Right lung (tissue), 5 donors: ENCODE data around the gene VWCE. TPM values are rescaled to one million over a fixed set of nuclear protein-coding genes. Genes with fewer than 3 reads are reported as not detected.
"Not testable (repeated sequence)": the region's sequence is repeated elsewhere in the genome, so short reads cannot be mapped to it uniquely, and the experiment has no call there.

ENCODE experiments used
- DNase-seq, 2 donors: peaks; one replicate each; pipeline ENCODE4 v3.0.0-alpha.2; 2013
- polyA plus RNA-seq, 5 donors: library from polyadenylated mRNA; unstranded; fragments of 120-200 nt; gene quantifications; one replicate each; pipeline versions ENCODE4 v1.2.1 to v1.2.3, GENCODE V29; 2013; ENCODE audit warnings: inconsistent platforms in 1 of 5, low replicate concordance in 1 of 5; ENCODE audit not compliant: insufficient read length in 5 of 5, insufficient read depth in 1 of 5

VWCE gene
- polyA plus RNA-seq, 5 donors, result 0.94 to 2.3 (median 1.8) TPM

DNA sequence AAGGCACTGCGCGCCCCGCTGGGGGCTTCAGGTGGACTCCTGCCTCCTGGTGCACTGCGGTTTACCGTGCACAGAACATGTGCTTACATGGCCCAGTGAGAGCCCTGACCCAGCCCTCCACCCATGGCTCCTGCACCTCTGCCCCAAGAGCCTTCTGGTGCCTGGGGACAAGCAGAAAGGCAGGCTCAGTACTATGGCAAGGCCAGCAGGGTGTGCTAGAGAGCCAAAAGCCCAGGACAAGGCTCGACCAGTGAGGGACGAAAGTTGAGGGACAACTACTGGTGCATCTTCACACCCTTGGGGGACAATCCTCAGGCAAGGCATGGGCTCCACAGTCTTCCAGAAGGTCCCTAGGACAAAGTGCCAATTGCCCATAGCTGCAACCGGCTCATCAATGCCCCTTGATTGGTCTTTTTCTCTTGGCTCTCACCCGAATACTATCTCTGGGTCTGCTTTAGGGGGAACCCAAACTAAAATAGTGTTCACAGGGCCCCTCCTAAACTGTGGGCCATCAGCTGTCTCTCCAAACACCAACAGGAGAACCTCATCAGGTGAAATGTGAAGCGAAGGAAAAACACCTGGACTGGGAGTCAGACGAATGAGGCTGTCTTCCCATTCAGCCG, 40.6 kb downstream of the VWCE start:
- DNase-seq, result peak in 1 of 2 donors; percentile 22

DNA sequence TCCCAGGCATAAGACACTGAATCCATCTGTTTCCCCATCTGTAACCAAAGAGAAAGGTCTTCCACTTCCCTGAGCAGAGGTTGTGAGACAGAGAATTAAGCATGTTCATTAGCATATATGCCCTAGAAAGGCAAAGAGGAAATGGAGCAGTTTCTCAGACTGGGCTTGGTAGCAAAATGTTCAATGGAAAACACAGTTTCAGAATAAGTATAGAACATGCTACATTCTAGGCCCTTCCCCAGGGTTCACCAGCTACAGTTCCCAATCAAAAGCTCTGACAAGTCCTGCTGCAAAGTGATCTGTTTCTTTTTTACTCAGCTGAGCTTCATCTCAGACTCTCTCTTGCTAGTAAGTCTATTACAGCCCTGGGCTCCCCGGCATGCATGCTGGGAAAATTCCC, 42.8 kb downstream of the VWCE start:
- DNase-seq, result not testable (repeated sequence)

DNA sequence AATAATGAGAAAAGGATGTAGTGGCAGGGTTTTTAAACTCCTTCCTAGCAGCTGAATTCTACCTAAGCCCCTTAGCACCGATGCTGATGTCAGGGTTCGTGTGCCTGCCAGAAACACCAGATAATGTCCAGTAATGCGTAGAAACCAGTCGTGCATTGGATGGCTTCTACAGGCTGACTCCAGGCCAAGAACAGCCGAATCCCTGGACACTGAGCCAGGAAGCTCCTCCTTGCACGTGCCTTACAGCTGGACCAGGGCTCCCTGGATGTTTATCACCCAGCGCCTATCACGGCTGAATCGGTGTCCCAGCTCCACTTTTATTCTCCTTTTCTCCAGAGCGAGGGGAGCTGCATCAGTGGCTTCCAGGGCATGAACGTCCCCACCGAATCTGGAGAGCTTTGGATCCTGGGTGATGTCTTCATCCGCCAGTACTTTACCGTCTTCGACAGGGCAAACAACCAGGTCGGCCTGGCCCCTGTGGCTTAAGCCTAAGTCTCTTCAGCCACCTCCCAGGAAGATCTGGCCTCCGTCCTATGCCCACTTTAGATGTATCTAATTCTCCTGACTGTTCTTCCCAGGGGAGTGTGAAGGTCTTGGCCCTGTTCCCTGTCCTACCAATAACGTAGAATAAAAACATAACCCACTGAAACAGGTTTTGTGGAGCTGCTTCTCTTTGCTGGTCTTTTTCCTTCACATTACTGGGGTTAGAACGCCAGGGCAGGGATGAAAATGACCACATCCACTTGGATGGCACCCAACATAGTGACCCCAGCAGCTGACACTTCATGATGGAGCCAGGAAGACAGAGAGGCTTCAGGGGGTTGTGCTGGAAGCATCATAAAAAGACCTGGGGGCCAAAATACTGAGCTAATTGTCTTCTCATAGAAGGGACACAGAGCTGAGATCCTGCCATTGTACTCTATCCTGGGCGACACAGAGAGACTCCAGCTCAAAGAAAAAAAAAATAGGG, 44.0 kb downstream of the VWCE start:
- not testable (repeated sequence) for DNase-seq

DNA sequence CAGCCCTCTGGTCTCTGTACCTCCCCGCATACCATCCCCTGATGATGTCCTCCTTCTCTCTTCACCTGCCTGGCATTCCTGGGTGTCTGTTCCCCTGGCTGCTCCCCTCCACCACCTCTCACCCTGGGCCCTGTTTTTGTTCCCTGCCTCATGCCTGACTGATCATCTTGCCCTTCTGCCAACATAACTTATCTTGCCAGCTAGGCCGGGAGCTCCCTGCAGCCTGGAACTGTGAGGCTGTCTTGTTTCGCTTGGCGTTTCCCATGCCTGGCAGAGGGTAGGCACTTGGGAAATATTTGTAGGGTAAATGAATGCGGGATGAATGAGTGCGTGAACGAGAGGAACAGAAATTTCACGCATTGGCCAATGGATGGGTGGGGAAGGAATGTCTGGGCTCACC, 45.9 kb downstream of the VWCE start:
- DNase-seq, result not testable (repeated sequence)

DNA sequence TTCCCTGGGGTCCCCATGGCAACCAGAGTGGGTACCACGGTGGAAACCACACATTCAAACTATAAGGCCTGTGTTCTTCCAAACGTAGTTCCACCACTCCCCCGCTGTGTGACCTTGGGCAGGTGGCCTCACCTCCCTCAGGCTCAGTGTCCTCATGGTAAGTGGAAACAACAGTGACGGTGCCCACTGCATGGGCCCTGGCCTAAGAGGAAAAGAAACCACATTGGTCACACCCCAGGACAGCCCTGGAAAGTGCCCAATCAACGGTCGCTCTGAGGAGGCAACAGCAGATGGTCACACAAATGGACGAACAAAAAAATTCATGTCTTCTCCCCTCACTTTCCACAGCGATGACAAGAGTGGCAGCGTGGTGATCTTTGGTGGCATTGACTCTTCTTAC, 47.0 kb downstream of the VWCE start:
- DNase-seq, result not testable (repeated sequence)

DNA sequence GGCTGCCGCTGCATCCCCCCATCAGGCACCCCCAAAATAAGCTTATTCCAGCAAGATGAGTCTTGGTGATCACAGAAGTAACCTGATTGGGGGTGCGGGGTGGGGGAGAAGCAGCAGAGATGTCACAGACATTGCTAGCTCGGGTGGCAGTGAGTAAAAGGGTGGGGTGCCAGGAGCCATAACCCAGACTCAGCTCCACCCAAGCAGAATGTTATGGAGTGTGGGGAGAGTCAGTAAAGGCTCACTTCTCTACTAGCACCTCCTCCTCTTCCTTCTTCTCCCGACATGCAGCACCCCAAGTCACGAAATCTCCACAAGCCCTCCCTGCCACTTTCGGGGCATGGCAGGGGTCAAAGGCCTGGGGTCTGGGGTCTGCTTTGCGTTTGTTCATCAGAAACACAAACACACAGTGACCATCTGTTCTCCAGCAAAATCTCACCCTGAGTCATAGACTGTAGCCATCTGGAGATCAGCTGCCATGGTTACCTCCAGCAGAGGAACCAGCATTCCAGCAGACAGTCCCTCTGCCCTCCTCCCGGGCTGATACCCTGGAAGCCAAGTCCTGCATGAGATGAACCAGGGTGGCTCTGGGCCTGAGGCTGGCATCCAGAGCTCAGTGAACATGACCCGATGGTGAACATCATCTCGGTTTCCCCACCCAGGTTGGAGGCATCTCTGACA, 49.7 kb downstream of the VWCE start:
- DNase-seq, result not testable (repeated sequence)

DNA sequence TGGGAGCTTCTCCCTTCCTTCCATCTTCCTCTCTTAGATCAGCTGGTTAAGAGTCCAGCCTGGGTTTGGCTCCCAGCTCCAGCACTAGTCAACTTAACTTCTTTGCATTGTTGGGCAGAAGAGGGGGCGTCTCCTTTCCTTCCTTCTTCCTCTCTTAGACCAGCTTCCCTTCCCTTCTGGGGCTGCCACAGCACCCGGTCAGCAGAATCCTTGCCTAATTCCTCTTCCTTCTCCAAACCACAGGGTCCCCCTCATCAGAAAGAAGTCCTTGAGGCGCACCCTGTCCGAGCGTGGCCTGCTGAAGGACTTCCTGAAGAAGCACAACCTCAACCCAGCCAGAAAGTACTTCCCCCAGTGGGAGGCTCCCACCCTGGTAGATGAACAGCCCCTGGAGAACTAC, 53.6 kb downstream of the VWCE start:
- not testable (repeated sequence) for DNase-seq

DNA sequence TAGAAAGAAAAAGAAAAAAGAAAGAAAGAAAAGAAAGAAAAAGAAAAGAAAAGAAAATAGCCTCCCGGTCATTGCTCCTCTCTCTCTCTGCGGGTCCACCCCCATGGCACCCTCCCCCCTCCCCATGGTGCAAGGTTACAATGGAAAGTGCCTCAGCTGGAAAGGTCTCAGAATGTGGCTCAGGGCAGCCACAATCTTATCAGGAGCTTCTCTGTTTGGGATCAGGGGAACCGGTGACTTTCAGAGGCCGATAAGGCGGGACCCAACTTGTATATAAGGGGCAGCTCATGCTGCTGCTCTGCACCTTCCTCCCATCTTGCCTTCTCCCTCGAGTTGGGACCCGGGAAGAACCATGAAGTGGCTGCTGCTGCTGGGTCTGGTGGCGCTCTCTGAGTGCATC, 54.2 kb downstream of the VWCE start, which contains the start of gene PGA5:
Gene PGA5, plus strand, starts transcription at position 301 of the 400 bp plus-strand sequence. Its CDS starts 52 bp downstream, at position 353.
- DNase-seq, result not testable (repeated sequence)

DNA sequence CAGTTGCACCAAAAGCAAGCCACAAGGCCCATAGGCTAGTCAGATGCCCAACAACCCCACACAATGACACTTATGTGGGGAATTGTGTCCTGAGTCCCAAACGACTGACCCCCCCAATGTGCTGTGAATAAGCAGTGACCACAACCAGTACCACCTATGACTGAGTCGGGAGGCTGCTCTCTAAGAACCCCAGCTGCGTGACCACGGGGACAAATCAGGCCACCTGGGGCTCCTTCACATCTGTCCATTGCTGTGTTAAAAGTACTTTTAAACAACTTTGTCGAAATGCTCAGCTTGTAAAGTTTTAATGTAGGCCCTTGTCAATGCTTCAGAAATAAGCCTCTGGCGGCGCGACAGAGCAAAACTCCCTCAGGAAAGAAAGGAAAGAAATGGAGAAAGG, 54.8 kb downstream of the VWCE start:
- DNase-seq, result not testable (repeated sequence)

DNA sequence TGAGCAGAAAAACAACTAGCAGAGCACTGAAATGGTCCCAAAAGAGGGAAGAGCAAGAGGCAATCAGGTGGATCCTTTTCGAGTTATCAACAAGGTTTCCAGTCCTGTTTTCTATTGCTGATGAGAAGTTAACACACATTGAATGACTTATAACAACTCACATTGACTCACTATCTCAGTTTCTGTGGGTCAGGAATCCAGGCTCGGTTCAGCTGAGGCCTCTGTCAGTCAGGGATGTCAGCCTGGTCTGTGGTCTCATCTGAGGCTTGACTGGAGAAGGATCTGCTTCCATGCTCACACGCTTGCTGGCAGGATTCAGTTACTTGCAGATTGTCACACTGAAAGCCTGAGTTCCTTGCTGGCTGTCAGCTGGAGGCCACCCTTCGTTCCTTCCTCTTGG, 58.0 kb downstream of the VWCE start:
- not testable (repeated sequence) for DNase-seq

DNA sequence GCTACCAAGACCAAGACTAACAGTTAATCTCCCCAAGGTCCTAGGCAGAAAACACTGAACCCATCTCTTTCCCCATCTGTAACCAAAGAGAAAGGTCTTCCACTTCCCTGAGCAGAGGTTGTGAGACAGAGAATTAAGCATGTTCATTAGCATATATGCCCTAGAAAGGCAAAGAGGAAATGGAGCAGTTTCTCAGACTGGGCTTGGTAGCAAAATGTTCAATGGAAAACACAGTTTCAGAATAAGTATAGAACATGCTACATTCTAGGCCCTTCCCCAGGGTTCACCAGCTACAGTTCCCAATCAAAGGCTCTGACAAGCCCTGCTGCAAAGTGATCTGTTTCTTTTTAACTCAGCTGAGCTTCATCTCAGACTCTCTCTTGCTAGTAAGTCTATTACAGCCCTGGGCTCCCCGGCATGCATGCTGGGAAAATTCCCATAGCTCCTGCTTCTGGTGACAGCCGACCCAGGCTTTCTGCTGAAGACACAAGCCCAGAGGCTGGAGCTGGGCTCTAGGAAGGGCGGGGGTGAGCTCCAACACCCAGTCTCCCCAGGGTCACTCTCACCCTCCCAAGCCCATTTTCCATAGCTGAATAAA, 62.5 kb downstream of the VWCE start:
- not testable (repeated sequence) for DNase-seq

DNA sequence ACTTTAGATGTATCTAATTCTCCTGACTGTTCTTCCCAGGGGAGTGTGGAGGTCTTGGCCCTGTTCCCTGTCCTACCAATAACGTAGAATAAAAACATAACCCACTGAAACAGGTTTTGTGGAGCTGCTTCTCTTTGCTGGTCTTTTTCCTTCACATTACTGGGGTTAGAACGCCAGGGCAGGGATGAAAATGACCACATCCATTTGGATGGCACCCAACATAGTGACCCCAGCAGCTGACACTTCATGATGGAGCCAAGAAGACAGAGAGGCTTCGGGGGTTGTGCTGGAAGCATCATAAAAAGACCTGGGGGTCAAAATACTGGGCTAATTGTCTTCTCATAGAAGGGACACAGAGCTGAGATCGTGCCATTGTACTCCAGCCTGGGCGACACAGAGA, 63.5 kb downstream of the VWCE start:
- not testable (repeated sequence) for DNase-seq

DNA sequence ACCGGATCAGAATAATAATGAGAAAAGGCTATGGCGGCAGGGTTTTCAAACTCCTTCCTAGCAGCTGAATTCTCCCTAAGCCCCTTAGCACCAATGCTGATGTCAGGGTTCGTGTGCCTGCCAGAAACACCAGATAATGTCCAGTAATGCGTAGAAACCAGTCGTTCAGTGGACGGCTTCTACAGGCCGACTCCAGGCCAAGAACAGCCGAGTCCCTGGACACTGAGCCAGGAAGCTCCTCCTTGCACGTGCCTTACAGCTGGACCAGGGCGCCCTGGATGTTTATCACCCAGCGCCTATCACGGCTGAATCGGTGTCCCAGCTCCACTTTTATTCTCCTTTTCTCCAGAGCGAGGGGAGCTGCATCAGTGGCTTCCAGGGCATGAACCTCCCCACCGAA, 64.1 kb downstream of the VWCE start:
- not testable (repeated sequence) for DNase-seq

DNA sequence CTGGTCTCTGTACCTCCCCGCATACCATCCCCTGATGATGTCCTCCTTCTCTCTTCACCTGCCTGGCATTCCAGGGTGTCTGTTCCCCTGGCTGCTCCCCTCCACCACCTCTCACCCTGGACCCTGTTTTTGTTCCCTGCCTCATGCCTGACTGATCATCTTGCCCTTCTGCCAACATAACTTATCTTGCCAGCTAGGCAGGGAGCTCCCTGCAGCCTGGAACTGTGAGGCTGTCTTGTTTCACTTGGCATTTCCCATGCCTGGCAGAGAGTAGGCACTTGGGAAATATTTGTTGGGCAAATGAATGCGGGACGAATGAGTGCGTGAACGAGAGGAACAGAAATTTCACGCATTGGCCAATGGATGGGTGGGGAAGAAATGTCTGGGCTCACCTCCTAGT, 65.7 kb downstream of the VWCE start:
- DNase-seq, result not testable (repeated sequence)

DNA sequence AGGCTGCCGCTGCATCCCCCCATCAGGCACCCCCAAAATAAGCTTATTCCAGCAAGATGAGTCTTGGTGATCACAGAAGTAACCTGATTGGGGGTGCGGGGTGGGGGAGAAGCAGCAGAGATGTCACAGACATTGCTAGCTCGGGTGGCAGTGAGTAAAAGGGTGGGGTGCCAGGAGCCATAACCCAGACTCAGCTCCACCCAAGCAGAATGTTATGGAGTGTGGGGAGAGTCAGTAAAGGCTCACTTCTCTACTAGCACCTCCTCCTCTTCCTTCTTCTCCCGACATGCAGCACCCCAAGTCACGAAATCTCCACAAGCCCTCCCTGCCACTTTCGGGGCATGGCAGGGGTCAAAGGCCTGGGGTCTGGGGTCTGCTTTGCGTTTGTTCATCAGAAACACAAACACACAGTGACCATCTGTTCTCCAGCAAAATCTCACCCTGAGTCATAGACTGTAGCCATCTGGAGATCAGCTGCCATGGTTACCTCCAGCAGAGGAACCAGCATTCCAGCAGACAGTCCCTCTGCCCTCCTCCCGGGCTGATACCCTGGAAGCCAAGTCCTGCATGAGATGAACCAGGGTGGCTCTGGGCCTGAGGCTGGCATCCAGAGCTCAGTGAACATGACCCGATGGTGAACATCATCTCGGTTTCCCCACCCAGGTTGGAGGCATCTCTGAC, 68.5 kb downstream of the VWCE start:
- DNase-seq, result not testable (repeated sequence)

DNA sequence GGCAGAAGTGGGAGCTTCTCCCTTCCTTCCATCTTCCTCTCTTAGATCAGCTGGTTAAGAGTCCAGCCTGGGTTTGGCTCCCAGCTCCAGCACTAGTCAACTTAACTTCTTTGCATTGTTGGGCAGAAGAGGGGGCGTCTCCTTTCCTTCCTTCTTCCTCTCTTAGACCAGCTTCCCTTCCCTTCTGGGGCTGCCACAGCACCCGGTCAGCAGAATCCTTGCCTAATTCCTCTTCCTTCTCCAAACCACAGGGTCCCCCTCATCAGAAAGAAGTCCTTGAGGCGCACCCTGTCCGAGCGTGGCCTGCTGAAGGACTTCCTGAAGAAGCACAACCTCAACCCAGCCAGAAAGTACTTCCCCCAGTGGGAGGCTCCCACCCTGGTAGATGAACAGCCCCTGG, 72.4 kb downstream of the VWCE start:
- DNase-seq, result not testable (repeated sequence)

DNA sequence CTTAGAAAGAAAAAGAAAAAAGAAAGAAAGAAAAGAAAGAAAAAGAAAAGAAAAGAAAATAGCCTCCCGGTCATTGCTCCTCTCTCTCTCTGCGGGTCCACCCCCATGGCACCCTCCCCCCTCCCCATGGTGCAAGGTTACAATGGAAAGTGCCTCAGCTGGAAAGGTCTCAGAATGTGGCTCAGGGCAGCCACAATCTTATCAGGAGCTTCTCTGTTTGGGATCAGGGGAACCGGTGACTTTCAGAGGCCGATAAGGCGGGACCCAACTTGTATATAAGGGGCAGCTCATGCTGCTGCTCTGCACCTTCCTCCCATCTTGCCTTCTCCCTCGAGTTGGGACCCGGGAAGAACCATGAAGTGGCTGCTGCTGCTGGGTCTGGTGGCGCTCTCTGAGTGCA, 73.1 kb downstream of the VWCE start, which contains the start of gene PGA4:
Gene PGA4, plus strand, starts transcription at position 301 of the 400 bp plus-strand sequence. Its CDS starts 54 bp downstream, at position 355.
- DNase-seq, result not testable (repeated sequence)

DNA sequence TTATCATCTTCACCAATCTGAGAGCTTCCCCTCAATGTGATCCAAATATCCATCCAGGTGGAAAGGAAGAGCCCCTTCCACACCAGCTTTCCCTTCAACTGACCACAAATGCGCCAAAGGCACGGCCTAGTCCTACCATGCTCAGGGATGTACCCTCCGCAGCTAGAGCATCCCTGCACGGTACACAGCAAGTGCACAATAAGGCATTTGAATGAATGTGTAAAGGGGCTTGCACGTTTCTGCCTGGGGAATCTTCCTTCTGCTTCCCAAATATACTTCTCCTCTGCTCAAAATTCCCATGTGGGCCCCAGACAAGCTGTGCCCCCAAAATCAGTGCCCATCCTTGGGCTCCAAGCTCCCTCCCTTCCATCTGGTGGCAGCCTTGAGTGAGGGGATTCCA, 76.1 kb downstream of the VWCE start:
- not testable (repeated sequence) for DNase-seq

DNA sequence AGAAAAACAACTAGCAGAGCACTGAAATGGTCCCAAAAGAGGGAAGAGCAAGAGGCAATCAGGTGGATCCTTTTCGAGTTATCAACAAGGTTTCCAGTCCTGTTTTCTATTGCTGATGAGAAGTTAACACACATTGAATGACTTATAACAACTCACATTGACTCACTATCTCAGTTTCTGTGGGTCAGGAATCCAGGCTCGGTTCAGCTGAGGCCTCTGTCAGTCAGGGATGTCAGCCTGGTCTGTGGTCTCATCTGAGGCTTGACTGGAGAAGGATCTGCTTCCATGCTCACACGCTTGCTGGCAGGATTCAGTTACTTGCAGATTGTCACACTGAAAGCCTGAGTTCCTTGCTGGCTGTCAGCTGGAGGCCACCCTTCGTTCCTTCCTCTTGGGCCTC, 76.8 kb downstream of the VWCE start:
- DNase-seq, result not testable (repeated sequence)

DNA sequence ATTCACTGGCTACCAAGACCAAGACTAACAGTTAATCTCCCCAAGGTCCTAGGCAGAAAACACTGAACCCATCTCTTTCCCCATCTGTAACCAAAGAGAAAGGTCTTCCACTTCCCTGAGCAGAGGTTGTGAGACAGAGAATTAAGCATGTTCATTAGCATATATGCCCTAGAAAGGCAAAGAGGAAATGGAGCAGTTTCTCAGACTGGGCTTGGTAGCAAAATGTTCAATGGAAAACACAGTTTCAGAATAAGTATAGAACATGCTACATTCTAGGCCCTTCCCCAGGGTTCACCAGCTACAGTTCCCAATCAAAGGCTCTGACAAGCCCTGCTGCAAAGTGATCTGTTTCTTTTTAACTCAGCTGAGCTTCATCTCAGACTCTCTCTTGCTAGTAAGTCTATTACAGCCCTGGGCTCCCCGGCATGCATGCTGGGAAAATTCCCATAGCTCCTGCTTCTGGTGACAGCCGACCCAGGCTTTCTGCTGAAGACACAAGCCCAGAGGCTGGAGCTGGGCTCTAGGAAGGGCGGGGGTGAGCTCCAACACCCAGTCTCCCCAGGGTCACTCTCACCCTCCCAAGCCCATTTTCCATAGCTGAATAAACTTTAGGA, 81.3 kb downstream of the VWCE start:
- not testable (repeated sequence) for DNase-seq
